Caco-2 (cell line): ENCODE results near the gene FHOD3. TPM values are rescaled to one million over a fixed set of nuclear protein-coding genes. Genes with fewer than 3 reads are reported as not detected.

Experiments used
- BruUV-seq: library from RNA; stranded (reverse); fragments of 400-500 nt; replicated peaks from 2 replicates; lab custom pipeline; 2021; lab: Mats Ljungman, UMichigan
- CTCF ChIA-PET: fragments of 300-600 bp; sonication (Branson Sonifier 250); formaldehyde crosslinking; loops from one replicate; lab custom pipeline; 2022; ENCODE audit warnings: antibody characterized with exemption; lab: Charles Lee
- POLR2A ChIA-PET: fragments of 300-600 bp; sonication (Branson Sonifier 250); formaldehyde crosslinking; loops from one replicate; lab custom pipeline; 2022; ENCODE audit warnings: antibody characterized with exemption; lab: Charles Lee
- DNase-seq, 2 experiments: peaks; one replicate each; pipeline versions ENCODE4 v3.0.0 to v3.0.0-alpha.2; 2020 to 2022
- H3K27me3 ChIP-seq: replicated peaks from 2 replicates; pipeline ENCODE4 v1.6.0; 2011; ENCODE audit warnings: low read length; ENCODE audit not compliant: control insufficient read depth, insufficient read depth
- H3K36me3 ChIP-seq: 2 replicates; pipeline ENCODE4 v1.5.1; 2011; ENCODE audit warnings: low read length; ENCODE audit not compliant: control insufficient read depth, insufficient read depth
- H3K4me1 ChIP-seq: fragments of 250-450 bp; sonication (Bioruptor Pico); 2 replicates; pipeline ENCODE4 v1.5.1; 2020; ENCODE audit warnings: mild to moderate bottlenecking
- H3K4me3 ChIP-seq: 2 replicates; pipeline ENCODE4 v1.5.1; 2011; ENCODE audit warnings: low read depth, mild to moderate bottlenecking, control low read depth, low read length
- H3K9me3 ChIP-seq: fragments of 250-450 bp; sonication (Bioruptor Pico); 2 replicates; pipeline ENCODE4 v1.5.1; 2020; ENCODE audit warnings: mild to moderate bottlenecking, moderate library complexity
- H3K27ac Mint-ChIP-seq: one replicate; pipeline ENCODE4 v1.8.0; 2022; ENCODE audit warnings: mixed read lengths; ENCODE audit not compliant: unreplicated experiment
- H3K27me3 Mint-ChIP-seq: one replicate; pipeline ENCODE4 v1.8.0; 2022; ENCODE audit warnings: mixed read lengths; ENCODE audit not compliant: insufficient read depth, unreplicated experiment
- H3K36me3 Mint-ChIP-seq: one replicate; pipeline ENCODE4 v1.8.0; 2022; ENCODE audit warnings: mild to moderate bottlenecking, mixed read lengths; ENCODE audit not compliant: insufficient read depth, unreplicated experiment
- H3K4me1 Mint-ChIP-seq: one replicate; pipeline ENCODE4 v1.8.0; 2022; ENCODE audit warnings: low read depth, mixed read lengths; ENCODE audit not compliant: unreplicated experiment
- H3K4me3 Mint-ChIP-seq: one replicate; pipeline ENCODE4 v1.8.0; 2022; ENCODE audit warnings: mild to moderate bottlenecking, moderate library complexity, mixed read lengths; ENCODE audit not compliant: unreplicated experiment
- H3K9me3 Mint-ChIP-seq: one replicate; pipeline ENCODE4 v1.8.0; 2022; ENCODE audit warnings: mixed read lengths; ENCODE audit not compliant: unreplicated experiment
- intact Hi-C: fragments of 100-400 bp; cut with micrococcal nuclease; formaldehyde crosslinking; loops from one replicate; pipeline ENCODE4 v1.10.0; 2022; ENCODE audit not compliant: unreplicated experiment
- total RNA-seq: library from RNA; stranded (reverse); gene quantifications from 2 replicates; pipeline ENCODE4 v1.2.3, GENCODE V29; 2022
- TF ChIP-seq, protein P1 (sequence below), 2 experiments: fragments of 200-600 bp in 1 of 2; IDR thresholded peaks; 1 replicate in 1 of 2; 2 replicates in 1 of 2; pipeline versions ENCODE4 v1.5.1 to v1.8.0; 2011 to 2022; ENCODE audit warnings: antibody characterized with exemption in 1 of 2, control low read depth in 1 of 2, inconsistent platforms in 1 of 2, low read depth in 1 of 2, low read length in 1 of 2, mild to moderate bottlenecking in 1 of 2, moderate library complexity in 1 of 2; ENCODE audit not compliant: insufficient read depth in 1 of 2, severe bottlenecking in 1 of 2, unreplicated experiment in 1 of 2

The FHOD3 gene
- total RNA-seq, 1 experiment from 2014 or later: not detected

DNA sequence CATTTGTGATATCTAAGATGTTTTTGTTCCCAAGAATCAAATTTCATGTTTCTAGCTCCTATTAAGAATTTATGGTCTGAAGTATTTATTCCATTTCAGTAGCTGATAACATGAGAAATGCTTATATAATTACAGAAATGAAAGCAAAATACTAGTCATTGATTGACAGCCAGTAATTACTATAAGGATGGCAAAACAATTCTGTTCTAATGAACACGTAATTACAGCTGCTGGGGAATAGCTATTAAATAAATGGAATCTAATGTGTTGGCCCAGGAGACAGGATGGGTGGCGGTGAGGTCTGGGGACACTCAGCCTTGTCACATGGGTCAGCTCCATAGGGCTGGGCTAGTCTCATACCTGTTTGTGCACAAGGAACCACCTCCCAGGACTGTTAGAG, 263.5 kb downstream of the FHOD3 start:
- no TSS peak for BruUV-seq
- POLR2A ChIA-PET: no interaction called here
- no peak for DNase-seq
- no peaks in the 10 kb centered on the region for H3K4me1 Mint-ChIP-seq
- no peak overlapping the region for H3K4me3 ChIP-seq
- H3K36me3 Mint-ChIP-seq: no peaks in the 10 kb centered on the region
- intact Hi-C loops: no loop called here
- no peaks in the 10 kb centered on the region for H3K36me3 ChIP-seq
- H3K27ac Mint-ChIP-seq: no peak overlapping the region
- no peak overlapping the region for H3K4me3 Mint-ChIP-seq
- CTCF ChIA-PET: no interaction called here
- H3K9me3 Mint-ChIP-seq: no peaks in the 10 kb centered on the region
- peaks cover 6% of the 10 kb centered on the region for H3K27me3 Mint-ChIP-seq
- TF ChIP-seq, protein P1, sequence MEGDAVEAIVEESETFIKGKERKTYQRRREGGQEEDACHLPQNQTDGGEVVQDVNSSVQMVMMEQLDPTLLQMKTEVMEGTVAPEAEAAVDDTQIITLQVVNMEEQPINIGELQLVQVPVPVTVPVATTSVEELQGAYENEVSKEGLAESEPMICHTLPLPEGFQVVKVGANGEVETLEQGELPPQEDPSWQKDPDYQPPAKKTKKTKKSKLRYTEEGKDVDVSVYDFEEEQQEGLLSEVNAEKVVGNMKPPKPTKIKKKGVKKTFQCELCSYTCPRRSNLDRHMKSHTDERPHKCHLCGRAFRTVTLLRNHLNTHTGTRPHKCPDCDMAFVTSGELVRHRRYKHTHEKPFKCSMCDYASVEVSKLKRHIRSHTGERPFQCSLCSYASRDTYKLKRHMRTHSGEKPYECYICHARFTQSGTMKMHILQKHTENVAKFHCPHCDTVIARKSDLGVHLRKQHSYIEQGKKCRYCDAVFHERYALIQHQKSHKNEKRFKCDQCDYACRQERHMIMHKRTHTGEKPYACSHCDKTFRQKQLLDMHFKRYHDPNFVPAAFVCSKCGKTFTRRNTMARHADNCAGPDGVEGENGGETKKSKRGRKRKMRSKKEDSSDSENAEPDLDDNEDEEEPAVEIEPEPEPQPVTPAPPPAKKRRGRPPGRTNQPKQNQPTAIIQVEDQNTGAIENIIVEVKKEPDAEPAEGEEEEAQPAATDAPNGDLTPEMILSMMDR (IDR thresholded peaks at IDR 0.05; ENCODE audit: insufficient read depth in 1 of 2, low read depth in 1 of 2, low read length in 1 of 2, severe bottlenecking in 1 of 2, unreplicated experiment in 1 of 2): no peak
- no peaks in the 10 kb centered on the region for H3K9me3 ChIP-seq
- H3K27me3 ChIP-seq: no peaks in the 10 kb centered on the region
- no peaks in the 10 kb centered on the region for H3K4me1 ChIP-seq

DNA sequence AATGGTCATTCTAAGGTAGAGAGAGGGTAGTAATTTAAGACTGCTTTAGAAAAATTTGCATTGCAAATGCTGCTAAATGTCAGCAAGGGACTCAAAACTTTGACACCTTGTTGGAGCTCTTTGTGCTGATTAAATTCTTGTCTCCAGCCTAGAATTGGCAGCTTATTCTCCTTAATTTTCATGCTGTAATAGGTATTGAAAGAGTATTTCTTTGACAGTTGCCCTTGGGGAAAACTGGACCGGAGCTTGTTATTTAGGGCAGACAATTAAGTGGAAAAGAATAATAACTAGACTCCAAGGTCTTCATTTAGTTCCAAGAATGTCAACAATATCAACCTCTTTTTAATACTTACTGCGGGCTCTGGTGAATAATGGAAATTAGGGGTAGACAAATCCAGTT, 267.3 kb downstream of the FHOD3 start:
- ChIA-PET CTCF (no interaction called here), POLR2A (no interaction called here)
- Mint-ChIP-seq H3K27me3 (peaks cover 13% of the 10 kb centered on the region), H3K36me3 (no peaks in the 10 kb centered on the region), H3K9me3 (no peaks in the 10 kb centered on the region), H3K4me3 (no peak overlapping the region), H3K4me1 (no peaks in the 10 kb centered on the region), H3K27ac (no peak overlapping the region)
- Histone ChIP-seq H3K4me3 (no peak overlapping the region), H3K9me3 (no peaks in the 10 kb centered on the region), H3K36me3 (no peaks in the 10 kb centered on the region), H3K4me1 (no peaks in the 10 kb centered on the region), H3K27me3 (no peaks in the 10 kb centered on the region)
- TF ChIP-seq, protein P1 (IDR thresholded peaks at IDR 0.05; ENCODE audit: insufficient read depth in 1 of 2, low read depth in 1 of 2, low read length in 1 of 2, severe bottlenecking in 1 of 2, unreplicated experiment in 1 of 2): no peak
- no peak for DNase-seq
- intact Hi-C loops: no loop called here
- BruUV-seq: no TSS peak

DNA sequence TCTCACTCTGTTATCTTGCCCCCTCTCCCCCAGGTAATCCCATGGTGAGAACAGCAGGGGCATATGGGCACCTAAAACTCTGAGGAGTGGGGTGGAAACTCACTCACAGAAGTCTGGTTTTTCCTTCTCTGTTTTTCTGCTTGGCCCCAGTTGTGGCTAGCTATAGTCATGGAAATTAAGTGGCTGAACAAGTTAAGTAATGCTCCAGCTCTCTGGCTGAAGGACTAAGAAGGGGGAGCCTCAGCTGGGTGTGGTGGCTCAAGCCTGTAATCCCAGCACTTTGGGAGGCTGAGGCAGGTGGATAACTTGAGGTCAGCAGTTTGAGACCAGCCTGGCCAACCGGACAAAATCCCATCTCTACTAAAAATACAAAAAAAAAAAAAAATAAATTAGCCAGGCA, 270.3 kb downstream of the FHOD3 start:
- DNase-seq: no peak
- Histone ChIP-seq H3K4me1 (no peaks in the 10 kb centered on the region), H3K4me3 (no peak overlapping the region), H3K27me3 (no peaks in the 10 kb centered on the region), H3K9me3 (no peaks in the 10 kb centered on the region), H3K36me3 (no peaks in the 10 kb centered on the region)
- Mint-ChIP-seq H3K36me3 (no peaks in the 10 kb centered on the region), H3K9me3 (no peaks in the 10 kb centered on the region), H3K27ac (no peak overlapping the region), H3K27me3 (peaks cover 17% of the 10 kb centered on the region), H3K4me1 (no peaks in the 10 kb centered on the region), H3K4me3 (no peak overlapping the region)
- TF ChIP-seq, protein P1 (IDR thresholded peaks at IDR 0.05; ENCODE audit: insufficient read depth in 1 of 2, low read depth in 1 of 2, low read length in 1 of 2, severe bottlenecking in 1 of 2, unreplicated experiment in 1 of 2): no peak
- intact Hi-C loops: no loop called here
- CTCF ChIA-PET: interaction anchor here (0.7 kb wide), 1 partner anchor 20 kb away, joined by 4 read pairs; no protein-coding TSS in a partner anchor
- POLR2A ChIA-PET: no interaction called here
- no TSS peak for BruUV-seq
